HG02981 (cell line): ENCODE measurements around the gene IL1RAPL1.
"Not testable (repeated sequence)": the region's sequence is repeated elsewhere in the genome, so short reads cannot be mapped to it uniquely, and the experiment has no call there.

ENCODE experiments used
- ATAC-seq: cut with Tn5 transposase; IDR thresholded peaks from one replicate; pipeline ENCODE4 v1.9.1; 2021; ENCODE audit warnings: mild to moderate bottlenecking, moderate library complexity; ENCODE audit not compliant: unreplicated experiment

IL1RAPL1 gene

DNA sequence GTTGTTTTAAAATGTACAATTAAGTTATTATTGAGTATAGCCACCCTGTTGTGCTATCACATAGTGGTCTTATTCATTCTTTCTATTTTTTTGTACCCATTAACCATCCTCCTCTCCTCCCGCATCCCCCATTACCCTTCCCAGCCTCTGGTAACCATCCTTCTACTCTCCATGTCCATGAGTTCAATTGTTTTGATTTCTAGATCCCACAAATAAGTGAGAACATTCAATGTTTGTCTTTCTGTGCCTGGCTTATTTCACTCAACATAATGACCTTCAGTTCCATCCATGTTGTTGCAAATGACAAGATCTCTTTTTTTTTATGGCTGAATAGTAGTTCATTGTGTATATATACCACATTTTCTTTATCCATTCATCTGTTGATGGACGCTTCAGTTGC, 179.3 kb downstream of the IL1RAPL1 start:
- not testable (repeated sequence) for ATAC-seq

GRCh38 chrX:28773807-28774206, 186.6 kb downstream of the IL1RAPL1 start:
- no peak for ATAC-seq

DNA sequence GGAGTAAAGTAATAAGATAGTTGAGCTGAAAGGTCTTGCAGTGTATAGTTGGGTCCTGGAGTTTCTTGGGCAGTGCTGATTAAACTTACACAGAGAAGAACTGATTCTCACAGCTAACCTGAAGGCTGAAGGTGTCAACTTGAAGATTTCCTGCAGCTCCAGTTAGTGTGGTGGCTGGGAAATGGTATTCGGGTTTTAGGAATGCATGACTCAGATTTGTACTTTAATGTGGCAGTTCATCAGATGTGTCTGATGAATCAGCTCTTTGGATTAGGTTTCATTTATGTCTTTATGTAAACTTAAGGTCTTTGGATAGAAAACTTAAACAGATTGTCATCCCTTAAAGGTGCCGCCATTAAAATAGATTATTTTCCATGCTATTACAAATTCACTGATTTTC, 200.0 kb downstream of the IL1RAPL1 start:
- no peak for ATAC-seq

- not testable (repeated sequence) for ATAC-seq
These were observed 213.4 kb downstream of the IL1RAPL1 start for GRCh38 chrX:28800671-28801070.

DNA sequence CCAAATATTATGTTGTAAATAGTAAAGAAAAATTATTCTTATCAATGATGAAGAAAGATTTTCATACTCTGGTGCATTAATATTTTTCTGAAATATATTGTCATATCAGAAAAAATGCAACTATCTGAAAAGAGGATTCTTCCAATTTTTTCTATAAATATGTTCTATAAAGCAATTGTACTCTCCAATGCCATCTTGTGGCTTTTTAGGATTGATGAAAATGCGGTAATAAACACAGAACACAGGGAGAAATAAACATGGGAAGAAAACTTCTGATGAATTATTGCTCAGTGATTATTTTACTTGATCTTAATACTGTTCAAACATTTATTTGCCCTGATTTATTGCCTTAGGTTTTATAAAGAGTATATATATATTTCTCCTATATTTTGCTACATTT, 215.4 kb downstream of the IL1RAPL1 start:
- ATAC-seq: no peak

DNA sequence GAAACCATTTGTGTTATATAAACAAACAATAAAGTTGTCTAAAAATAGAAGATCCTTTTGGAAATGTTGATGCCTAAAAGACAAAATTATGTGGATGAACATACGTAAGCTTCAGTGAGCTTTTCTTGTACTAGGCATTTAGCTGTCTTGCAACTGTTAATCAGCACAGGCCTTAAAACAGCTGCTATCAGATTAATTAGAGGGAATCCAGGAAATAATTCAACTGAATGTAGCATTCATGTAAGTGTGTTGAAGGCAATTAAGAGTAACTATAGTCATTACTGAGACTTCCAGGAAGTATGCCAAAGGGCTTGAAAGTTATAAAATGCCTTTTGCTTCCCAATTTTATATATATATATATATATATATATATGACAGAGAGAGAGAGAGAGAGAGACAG, 248.7 kb downstream of the IL1RAPL1 start:
- no peak for ATAC-seq

DNA sequence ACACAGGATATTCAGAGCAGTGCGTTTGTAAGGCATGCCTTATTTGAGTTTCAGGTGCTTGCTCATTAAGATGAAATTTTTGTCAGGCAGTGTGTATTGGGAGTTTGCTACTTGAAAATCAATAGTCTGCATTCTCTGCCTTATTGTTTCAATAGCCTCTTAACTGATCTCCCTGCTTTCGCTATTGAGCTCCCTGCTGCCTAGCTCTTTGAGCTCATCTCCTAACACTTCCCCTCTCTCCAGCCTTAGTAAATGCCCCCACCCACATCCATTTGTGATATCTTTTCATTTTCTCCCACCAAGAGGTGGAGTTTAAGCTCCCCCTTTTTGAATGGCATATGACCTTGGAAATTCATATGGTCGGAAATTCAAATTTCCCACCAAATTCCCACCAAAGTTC, 256.6 kb downstream of the IL1RAPL1 start:
- no peak for ATAC-seq

- no peak for ATAC-seq
These were observed 260.2 kb downstream of the IL1RAPL1 start for GRCh38 chrX:28847423-28847822.

GRCh38 chrX:28848707-28849106, 261.5 kb downstream of the IL1RAPL1 start:
- no peak for ATAC-seq

- ATAC-seq: no peak
These were observed 263.7 kb downstream of the IL1RAPL1 start for GRCh38 chrX:28850955-28851354.

- ATAC-seq: no peak
These were observed 264.6 kb downstream of the IL1RAPL1 start for GRCh38 chrX:28851871-28852270.

DNA sequence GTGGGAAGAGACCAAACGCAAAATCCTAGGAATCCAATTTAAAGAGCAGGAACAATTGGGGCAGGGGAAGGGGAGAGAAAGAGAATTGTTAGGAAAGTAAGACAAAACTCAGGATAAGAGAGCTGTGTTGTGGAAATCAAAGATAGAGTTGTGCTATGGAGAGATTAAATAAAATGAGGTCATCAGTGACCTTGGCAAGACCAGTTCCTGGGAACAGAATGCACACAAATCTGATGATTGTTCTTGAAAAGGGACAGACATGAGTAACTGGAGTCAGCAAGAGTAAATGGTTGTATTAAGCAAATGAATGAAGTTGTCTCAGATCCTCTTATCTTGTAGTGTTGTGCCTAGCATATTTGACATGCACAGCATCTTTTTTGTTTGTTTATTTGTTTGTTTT, 267.4 kb downstream of the IL1RAPL1 start:
- ATAC-seq: no peak

DNA sequence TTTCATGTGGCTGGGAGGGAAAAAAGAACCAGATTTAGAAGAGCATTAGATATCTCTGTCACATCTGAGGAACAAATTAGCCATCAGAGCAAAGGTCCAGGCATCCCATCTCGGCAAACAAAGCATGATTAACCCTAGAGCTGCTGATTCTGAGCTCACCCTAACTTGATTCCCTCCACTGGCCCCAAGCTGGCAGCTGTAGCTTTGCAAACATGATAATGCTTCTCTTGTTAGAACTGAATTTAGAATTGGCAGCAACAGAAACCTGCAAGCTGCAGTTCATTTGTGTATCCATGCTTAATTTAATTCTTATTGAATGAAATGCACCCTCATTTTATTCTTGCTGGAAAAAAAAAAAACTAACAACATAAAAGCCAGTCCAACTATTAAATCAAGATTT, 289.2 kb downstream of the IL1RAPL1 start:
- no peak for ATAC-seq

- no peak for ATAC-seq
These were observed 289.7 kb downstream of the IL1RAPL1 start for GRCh38 chrX:28876901-28877300.

- ATAC-seq: no peak
These were observed 292.9 kb downstream of the IL1RAPL1 start for GRCh38 chrX:28880136-28880535.

DNA sequence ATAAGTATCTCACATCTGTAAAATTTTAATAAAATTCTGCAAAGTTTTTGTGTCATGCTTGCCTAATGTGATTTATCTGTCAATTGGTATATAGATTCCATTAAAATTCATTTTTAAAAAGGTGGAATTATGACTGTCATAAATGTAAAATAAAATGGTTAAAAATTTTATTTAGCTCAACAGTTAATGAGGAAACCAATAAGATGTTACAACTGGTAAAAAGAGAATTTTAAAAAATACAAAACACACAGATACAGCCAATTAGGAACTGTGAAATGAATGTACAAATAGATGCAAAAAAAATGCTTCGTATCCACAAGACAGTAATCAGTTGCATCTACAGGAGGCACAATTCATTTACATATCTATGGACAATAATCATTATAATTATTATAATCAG, 297.6 kb downstream of the IL1RAPL1 start:
- no peak for ATAC-seq

- ATAC-seq: no peak
These were observed 301.2 kb downstream of the IL1RAPL1 start for GRCh38 chrX:28888416-28888815.

DNA sequence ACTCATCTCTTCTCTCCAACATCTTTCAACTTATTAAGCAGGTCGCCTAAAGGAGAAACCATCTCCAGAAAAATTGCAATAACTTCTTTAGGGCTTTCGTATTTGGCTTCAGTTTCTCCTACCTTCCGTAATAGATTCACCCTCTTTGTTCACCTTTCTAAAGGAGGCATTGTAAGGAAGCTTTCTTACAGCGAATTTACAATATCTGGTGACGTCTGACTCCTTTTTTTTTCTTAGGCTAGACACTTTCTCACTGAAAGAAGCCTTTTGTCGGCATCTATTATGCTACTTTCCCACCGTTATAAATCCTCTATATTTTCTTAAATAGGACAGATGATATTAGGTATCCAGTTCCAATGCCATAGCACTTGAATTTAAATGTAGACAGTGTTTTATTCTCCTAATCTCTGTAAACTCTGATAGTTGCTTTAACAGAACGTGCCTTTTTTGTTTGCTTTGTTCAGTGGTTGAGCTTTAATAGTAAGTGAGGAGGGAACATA, 302.4 kb downstream of the IL1RAPL1 start:
- ATAC-seq: no peak

GRCh38 chrX:28901637-28902036, 314.4 kb downstream of the IL1RAPL1 start:
- no peak for ATAC-seq

GRCh38 chrX:28910487-28910886, 323.2 kb downstream of the IL1RAPL1 start:
- ATAC-seq: no peak

GRCh38 chrX:28920153-28920943, 333.1 kb downstream of the IL1RAPL1 start:
- no peak for ATAC-seq

- no peak for ATAC-seq
These were observed 334.9 kb downstream of the IL1RAPL1 start for GRCh38 chrX:28922106-28922505.

GRCh38 chrX:28946846-28947245, 359.6 kb downstream of the IL1RAPL1 start:
- no peak for ATAC-seq
